HG02588 (cell line): ENCODE results near the gene HIPK2.
"Not testable (repeated sequence)": the region's sequence is repeated elsewhere in the genome, so short reads cannot be mapped to it uniquely, and the experiment has no call there.

ENCODE experiments used
- ATAC-seq: cut with Tn5 transposase; IDR thresholded peaks from one replicate; pipeline ENCODE4 v1.9.1; 2021; ENCODE audit warnings: mild to moderate bottlenecking, moderate library complexity; ENCODE audit not compliant: unreplicated experiment

Gene HIPK2

DNA sequence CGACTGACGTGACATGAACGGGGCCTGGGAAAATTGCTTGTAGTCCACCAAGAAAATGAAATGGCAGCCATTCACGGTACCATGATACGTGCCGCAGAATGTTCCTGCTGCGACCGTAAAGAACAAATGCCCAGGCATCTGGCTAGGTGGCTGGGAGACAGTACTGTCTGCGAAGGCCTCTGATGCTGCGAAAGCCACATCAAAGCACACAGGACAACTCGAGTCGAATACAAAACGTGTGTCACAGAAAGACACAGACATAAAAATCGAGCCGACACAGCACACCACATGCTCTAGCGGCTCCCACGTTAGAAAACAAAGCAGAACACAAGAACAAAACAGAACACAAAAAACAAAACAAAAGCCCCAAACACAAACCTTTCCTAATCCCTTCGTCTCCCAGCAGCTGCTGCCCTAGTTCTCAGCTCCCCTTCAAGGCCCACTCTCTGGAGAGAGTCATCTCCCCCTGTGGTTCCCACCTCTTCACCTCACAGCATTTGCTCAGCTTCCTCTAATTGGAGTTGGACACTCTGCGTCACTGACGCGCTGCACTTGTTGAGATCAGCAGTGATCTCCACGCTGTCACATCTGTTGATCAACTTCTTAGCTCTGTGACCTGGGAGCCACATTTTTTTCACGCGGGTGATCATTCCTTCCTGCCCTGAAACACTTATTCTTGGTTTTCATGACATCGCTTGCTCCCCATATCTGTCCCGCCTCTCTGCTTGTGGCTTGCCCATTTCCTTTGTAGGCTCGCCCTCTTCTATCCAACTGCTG, 142.1 kb downstream of the HIPK2 start:
- no peak for ATAC-seq

DNA sequence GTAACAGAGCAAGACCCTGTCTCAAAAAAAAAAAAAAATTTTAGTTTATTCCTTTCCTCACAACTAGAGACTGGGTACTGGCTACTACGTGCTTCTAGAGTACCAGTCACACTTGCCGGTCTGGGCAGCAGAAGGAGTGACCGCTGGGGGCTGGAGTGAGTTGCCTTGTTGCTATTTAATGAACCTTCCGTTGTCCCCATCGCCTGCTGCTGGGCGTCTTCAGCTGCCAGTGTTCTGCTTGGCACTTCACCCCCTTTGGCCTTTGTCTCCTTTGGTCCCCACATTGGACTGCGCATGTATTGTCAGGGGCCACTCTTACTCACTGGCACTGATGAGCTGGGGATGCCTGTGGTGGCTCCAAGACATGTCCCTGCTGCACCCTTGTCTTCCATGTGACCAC, 143.7 kb downstream of the HIPK2 start:
- ATAC-seq: no peak

DNA sequence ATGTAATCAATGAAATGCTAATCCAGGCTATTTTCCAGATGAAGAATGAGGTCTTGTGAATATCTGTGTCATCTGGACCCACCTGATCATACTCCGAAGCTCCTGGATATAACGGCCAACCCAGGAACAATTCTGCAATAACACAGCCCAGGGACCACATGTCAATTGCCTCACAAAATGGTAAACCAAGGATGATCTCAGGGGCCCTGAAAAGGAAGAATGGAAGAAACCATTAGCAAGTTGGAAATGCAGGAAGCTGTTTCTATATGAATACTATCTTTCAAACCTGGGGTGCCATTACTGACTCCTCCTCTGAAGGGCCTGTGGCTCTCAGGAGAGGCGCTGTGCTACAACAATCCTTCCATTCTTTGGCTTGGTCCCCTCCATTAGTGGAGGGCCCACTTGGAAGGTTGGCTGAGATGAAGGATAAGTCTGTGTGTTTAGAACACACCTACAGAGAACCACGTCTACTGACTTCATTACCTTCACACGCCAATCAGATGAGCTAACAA, 146.2 kb downstream of the HIPK2 start:
- no peak for ATAC-seq

DNA sequence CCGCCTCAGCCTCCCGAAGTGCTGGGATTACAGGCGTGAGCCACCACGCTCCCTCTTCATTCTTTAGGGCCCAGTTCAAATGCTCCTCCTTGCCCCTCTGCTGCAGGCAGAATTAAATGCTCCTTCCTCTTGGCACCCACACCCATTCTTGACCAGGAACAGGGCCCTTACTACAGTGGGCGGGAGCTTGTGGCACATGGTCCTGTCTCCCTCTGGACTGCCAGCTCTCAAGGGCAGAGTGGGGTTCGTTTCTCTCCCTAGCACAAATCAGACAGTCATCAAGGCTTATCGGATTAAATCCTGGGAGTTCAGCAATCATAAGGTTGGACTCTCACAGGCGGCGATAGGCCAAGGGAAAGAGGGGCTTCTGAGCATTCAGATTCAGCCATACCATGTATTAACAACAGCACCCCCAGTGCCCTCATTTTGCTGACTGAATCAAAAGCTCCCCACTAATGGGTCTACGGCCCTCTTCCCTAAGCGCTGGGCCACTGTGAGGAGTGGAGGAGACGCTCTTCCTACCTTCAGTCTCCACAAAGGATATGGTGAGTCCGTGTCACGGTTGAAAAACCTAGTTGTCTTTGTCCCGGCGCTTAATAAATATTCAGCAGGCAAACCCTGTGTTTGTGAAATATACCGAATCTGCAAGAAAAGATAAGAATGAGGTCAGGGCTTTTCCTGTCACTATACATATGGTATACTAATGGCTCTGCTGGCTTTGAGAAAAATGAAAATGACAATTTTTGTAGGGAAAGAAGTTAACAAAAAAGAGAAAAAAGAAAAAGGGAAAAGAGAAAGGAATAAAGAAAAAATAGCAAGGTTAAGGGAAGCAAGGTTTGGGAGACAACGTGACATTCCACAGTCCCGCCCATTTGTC, 146.9 kb downstream of the HIPK2 start:
- ATAC-seq: no peak

DNA sequence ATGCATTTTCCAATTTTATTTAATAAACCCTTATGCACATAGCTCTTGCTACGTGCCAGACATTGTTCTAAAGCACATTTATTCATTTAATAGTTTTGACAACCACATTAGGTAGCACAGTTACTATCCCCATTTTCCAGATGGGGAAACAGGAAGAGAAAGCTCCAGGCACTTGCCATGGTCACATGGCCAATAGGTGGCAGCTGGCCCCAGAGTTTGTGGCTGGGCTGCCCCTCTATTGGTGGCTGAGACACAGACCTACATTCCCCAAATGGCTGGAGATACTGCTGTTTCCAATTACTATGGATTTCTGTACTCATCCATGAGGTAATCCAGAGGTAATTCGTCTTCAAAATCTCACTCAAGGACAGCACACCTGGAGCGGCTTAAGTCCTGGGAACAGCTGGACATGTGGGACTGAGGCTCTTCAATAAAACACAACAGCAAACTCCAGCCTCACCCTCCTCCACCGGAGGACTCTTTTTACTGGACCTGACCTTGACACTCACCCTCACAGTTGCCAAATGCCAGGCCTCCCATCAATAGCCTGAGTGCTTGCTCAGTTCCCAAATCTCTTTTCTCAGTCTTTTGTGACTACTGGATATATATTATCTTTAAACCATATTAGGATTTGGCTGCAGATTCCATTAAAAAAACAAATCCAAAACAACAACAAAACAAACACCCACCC, 148.3 kb downstream of the HIPK2 start:
- ATAC-seq: no peak

DNA sequence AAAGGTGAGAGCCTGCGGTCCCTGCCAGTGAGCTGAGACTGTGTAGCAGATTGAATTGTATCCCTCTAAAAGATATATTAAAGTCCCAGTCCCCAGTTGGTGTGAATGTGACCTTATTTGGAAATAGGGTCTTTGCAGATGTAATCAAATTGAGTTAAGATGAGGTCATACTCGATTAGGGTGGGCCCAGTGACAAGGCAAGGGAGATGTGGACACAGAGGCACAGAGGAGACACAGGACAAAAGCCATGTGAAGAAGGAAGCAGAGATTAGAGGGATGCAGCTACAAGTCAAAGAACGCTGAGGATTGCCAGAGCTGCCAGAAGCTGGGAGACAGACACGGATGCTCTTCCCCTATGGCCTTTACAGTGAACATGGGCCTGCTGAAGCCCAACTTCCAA, 150.0 kb downstream of the HIPK2 start:
- no peak for ATAC-seq

DNA sequence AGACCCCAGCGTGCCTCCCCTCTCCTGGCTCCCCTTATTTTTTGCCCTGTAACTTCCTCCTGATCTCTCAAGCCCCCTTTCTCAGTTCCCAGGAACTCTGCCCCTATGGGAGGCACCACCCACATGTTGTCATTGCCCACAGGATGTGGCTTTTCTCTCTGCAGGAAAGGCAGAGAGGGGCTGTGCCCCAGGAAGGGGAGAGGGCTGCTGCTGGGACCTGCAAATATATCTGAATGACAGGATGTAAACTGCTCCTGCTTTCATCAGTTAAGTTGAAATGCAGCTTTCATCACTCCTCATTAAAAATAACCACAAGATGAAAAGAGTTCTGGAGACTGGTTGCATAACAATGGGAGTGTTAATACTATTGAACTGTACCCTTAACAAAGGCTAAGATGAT, 151.0 kb downstream of the HIPK2 start:
- no peak for ATAC-seq

DNA sequence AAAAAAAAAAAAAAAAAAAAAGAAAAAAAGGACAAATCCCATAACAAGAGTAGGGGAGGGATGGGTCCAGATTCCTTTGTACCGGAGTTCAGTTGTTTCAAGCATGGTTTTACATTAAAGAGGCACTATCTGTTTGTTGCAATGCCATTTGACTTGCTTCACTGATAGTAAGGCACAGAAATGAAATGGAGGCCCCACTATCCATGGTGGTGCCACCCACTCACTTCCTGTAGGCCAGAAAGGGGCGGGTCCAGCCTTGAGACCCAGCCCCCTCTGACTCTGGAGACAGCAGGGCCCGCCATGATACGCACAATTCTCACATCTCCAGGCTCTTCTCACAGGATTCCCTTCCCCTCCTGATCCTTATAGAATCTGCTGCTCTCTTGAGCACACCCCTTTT, 154.3 kb downstream of the HIPK2 start:
- no peak for ATAC-seq

DNA sequence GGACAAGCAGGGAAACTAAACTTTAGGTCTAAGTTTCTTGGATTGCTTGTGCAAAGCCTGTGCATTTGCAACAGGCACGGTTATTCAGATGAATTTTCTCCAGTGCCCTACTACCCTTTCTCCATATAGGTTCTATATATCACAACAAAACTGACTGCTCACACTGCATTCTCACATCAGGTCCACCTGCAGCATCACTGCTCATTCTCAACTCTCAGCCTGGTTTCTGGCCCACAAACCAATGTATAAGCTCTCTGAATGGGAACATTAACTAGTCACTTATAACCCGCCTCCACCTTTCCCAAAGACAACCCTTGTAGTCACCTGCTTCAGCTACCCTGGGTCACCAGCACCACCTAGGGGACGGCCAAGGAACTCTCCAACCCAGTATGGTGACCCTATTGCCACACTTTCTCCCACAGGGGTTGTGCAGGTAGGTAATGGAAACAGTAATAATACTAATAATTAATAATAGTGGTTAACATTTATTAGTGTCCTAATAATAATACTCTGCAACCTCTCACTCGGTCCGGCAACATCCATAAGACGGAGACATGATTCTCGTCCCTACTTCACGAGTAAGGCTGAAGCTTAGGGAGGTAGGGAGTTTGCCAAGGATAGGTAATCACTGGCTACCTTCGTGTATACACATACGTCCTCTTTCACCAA, 157.0 kb downstream of the HIPK2 start:
- peak; percentile 62 for ATAC-seq

DNA sequence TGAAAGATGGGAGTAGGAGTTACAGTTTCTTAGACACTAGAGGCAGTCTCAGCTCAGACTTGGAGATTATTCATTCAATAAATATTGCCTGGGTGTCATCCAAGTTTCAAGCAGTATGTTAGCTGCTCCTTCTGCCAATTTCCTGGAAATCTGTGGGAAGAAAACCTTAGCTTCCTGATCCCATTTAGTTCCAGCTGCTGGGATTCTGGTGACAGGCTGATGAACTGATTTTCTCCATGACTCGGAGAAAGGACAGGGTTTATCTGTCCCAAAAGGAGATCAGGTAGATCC, 158.5 kb downstream of the HIPK2 start:
- no peak for ATAC-seq

DNA sequence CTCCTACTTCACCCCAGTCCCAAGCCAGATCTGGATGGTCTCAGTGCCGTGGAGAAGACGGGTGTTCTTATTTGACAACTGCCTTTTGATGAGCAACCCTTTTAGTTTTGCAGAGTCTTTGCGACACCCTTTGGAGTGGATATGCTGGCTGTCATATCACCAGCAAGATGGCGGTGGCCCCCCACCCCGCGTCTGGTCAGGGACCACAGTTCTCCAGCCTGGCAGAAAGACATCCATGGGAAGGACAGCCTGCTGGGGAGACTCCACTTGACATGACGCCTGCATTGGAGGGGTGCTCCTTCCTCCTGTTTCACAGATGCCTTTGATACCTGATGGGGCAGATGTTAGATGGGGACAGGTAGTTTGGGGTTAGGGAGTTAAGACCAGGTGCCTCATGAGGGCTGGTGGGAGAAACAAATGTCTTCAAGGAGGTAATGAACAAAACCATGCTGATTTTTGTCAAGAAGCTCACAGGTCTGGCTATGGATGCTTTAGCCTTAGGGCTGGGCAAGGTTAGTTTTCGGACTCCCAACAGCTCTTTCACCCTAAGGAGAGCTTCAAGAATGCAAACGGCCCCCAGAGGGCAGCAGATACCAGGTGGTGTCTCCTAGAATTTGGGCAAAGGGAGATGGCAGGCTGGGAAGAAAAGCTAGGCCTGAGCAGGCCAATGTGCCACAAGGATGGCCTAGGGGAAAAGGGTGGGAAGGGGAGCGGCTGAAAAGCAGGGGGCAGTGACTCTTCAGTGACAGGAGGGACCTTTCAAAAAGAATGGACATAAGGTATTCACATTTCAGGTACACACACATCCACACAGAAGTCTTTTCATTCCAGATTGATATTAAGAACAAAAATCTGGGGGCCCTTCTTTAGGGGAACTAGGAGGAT, 159.1 kb downstream of the HIPK2 start:
- no peak for ATAC-seq

DNA sequence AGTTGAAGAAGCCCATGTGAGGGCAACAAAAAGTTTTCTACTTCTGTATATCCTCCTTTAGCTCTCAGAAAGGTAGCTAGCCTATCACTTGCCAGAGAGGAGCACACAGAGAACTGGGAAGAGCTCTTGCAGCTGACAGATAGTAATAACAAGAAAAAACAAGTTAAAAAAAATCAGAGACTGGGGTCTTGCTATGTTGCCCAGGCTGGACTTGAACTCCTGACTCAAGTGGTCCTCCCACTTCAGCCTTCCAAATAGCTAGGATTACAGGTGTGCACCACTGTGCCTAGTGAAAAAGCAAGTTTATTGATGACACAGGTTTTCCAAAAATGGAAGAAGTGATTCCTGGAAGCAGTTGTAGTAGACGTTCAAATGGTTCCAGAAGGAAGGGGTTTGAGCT, 160.7 kb downstream of the HIPK2 start:
- ATAC-seq: no peak

DNA sequence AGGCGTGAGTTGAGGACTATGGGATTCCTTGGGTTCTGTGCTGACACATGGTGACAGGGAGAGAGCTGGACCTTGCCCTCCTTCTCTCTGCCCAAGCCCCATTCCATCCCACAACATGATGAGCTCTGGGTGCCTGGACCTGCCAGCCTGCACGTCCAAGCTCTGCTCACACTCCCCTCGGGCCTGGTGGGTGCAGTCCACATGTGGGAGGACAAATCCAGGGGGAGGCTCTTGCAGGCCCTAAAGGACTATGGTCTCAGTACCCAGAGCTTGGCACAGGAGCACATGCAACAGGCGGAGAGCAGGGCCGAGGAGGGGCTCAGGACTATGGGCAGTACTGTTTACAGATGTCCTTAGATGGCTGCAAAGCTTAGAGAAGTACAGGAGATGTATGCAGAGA, 162.9 kb downstream of the HIPK2 start:
- ATAC-seq: no peak

DNA sequence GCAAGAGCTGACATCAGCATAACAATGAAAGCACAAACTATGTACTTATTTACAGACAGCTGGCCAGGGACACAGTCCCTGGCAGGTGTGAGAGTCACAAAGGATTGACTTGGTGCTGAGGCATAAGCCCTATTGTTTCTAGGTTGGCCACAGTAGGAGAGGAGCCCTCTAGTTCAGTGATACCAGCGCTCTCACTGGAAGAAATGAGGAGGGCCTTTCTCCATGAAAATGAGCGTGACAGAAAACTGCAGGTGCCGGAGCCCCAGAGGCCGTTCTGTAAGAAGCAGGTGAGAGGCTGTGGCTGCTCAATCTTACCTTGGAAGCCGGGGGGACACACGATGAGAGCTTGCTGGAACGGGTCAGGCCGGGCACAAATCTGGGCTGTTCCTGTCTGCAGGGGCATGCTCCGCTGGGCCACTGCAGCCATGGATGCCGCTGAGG, 163.8 kb downstream of the HIPK2 start:
- no peak for ATAC-seq

DNA sequence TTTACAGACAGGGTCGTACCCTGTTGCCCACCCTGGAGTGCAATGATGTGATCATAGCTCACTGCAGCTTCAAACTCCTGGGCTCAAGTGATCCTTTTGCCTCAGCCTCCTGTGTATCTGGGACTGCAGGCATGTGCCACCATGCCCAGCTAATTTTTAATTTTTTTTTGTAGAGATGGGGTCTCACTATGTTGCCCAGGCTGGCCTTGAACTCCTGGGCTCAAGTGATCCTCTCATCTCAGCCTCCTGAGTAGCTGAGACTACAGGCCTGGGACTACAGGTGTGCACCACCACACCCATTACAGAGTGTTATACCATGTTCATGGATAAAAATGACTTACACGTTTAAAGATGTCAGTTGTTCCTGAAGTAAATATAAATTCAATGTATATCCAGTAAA, 166.2 kb downstream of the HIPK2 start:
- ATAC-seq: not testable (repeated sequence)

DNA sequence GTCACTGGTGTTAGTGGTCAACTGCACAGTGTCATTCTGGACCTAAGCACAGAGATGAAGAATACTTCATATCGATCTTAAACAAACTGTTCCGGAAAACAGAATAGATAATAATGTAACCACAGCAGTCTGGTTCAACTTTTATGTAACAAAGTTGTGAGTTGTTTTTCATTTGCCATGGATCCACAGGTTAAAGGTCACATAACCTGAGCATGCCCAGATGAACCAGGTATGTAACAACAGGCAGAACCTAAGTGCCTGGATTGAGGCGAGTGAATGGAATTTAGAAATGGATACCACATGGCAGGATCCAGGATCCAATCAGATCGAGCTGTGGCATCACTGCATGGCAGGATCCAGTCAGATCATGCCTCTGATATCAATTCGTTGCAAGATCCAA, 167.2 kb downstream of the HIPK2 start:
- no peak for ATAC-seq

DNA sequence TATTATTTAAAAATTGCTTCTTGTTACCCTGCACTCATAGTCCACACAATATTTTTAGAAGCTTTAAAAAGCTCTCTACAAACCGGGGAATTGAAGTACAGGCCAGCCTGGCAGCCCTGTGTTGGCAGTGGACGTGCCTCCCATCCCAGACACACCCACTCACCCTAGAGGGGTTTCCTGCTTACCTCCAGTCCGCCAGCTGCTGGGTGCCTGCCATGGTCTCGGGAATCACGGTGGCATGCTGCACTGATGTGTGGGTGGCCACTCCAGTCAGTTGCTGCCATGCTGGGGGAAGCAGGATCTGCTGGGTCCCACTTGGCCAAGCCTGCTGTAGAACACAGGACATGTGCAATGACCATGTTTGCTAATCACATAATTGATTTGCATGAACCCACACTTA, 173.9 kb downstream of the HIPK2 start:
- no peak for ATAC-seq

DNA sequence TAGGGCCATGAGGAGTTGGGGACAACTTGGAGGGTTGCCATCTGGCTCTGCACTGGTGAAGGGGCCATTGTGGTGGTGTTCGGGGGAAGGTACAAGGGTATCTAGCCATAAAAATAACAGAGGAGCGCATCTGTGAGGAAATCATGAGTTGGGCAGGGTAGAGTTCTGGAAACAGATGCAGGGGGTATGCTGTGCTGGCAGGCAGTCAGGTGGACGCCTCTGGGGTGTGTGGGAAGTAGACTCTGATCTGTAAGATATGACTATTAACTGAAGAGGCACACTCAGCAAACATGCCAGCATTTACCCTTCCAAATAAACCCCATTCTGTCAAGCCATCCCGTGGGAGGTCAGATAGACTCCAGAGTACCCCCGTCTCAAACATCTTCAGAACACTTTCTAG, 174.5 kb downstream of the HIPK2 start:
- no peak for ATAC-seq

DNA sequence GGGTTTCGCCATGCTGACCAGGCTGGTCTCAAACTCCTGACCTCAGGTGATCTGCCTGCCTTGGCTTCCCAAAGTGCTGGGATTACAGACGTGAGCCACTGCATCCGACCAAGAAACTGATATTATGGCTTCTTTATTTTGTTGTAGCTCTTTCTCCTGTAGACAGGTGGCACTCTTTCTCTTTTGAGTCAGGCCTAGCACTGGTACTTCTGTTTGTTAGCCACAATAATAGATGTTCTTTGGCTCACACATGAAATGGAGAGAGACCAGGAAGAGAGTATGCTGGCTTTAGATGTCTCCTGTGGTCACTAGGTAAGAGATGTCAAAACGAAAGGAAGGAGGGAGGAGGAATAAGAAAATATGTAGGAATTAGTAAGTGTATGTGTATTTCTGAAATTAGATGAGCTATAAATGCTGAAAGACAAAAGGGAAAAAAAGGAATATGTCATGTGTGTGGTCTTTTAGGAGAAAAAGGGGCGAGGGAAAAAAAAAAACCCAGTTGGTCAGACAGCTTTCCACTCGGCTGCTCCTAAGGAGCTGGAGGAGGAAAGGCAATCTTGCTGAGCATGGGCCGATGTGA, 175.6 kb downstream of the HIPK2 start:
- ATAC-seq: no peak

DNA sequence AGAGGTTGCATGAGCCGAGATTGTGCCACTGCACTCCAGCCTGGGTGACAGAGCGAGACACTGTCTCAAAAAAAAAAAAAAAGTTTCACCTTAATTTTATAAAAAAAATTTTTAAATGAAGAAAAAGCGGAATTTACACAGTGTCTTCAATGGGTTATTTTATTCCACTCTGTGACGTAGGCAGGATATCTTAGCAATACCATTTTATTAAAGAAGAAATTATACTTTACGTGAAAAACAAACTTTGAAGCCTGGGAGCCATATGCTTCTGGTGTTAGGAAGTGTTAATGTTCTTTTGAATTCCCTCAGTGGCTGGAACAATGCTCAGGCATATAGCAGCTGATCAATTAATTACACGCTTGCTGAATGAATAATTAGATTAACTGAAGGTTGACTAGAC, 176.6 kb downstream of the HIPK2 start:
- ATAC-seq: no peak
